ENCODE data around the gene LRCH3. TPM values are rescaled to one million over a fixed set of nuclear protein-coding genes. Genes with fewer than 3 reads are reported as not detected.

The LRCH3 gene
- 10 to 100 TPM; 26.7 to 29.0 TPM for total RNA-seq

DNA sequence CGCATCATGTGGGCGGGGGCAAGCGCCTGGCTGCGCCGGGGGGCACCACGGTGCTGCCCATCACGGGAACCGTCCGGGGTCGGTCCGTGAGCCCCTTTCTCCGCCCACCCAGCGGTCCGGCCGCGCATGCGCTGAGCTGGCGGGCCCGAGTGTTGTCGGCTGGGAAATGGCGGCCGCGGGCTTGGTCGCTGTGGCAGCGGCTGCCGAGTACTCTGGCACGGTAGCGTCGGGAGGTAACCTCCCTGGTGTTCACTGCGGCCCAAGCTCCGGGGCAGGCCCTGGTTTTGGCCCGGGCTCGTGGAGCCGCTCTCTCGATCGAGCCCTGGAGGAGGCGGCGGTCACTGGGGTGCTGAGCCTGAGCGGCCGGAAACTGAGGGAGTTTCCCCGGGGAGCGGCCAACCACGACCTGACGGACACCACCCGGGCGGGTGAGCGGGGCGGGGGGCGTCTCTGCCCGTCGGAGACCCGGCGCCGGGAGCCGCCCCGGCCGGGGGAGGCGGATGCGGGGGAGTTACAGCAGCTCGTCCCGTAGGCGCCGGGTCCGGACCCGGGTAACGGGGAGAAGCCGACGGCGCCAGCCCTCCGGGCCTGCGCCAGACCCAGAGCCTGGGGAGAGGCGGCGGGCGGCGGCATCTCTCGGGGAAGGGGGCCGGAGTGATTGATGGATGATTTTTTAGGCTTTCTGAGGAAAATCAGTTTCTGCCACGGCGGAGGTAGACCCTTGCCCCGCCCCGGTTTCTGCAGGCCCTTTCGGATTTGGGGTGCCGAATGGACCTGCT lies at the start of gene LRCH3:
Gene LRCH3, plus strand, starts transcription at position 142 of the 779 bp plus-strand sequence. Its CDS starts 25 bp downstream, at position 167.
- H3K27me3 ChIP-seq, result no peaks in the 10 kb centered on the region
- intact Hi-C loops (cut with DNase I), result no loop called here
- DNase-seq, result peak; percentile 72 to 81 (median 74)
- peak within 1 kb of the TSS; percentile 83 to 97 (median 93) for H3K27ac ChIP-seq
- no peaks in the 10 kb centered on the region for H3K36me3 ChIP-seq (replicated peaks in 1 of 2; ENCODE audit: insufficient read depth in 1 of 2, low read depth in 2 of 2)
- H3K9me3 ChIP-seq, result no peaks in the 10 kb centered on the region
- peak; percentile 90 for ATAC-seq
- WGBS, 2 donors, result 0 to 1% methylated on average over 8 to 53 of the region's 83 CpGs
- H3K4me3 ChIP-seq, result peak within 1 kb of the TSS; percentile 47 to 97
- peaks cover 14% of the 10 kb centered on the region for H3K4me1 ChIP-seq
- TF ChIP-seq POLR2A (IDR thresholded peaks at IDR 0.05), result peak; percentile 65 to 89 (median 87)
- TF ChIP-seq, protein P1, sequence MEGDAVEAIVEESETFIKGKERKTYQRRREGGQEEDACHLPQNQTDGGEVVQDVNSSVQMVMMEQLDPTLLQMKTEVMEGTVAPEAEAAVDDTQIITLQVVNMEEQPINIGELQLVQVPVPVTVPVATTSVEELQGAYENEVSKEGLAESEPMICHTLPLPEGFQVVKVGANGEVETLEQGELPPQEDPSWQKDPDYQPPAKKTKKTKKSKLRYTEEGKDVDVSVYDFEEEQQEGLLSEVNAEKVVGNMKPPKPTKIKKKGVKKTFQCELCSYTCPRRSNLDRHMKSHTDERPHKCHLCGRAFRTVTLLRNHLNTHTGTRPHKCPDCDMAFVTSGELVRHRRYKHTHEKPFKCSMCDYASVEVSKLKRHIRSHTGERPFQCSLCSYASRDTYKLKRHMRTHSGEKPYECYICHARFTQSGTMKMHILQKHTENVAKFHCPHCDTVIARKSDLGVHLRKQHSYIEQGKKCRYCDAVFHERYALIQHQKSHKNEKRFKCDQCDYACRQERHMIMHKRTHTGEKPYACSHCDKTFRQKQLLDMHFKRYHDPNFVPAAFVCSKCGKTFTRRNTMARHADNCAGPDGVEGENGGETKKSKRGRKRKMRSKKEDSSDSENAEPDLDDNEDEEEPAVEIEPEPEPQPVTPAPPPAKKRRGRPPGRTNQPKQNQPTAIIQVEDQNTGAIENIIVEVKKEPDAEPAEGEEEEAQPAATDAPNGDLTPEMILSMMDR (IDR thresholded peaks at IDR 0.05), result no peak

GRCh38 chr3:197742787-197743186 lies 48.3 kb upstream of the LRCH3 start:
- intact Hi-C loops (cut with DNase I), result no loop called here
- 92 to 98% methylated on average over 3 of the region's 3 CpGs for WGBS, 2 donors
- no peak overlapping the region for H3K27ac ChIP-seq
- no peaks in the 10 kb centered on the region for H3K9me3 ChIP-seq
- DNase-seq, result no peak
- no peak for ATAC-seq
- H3K4me3 ChIP-seq, result no peak overlapping the region
- TF ChIP-seq, protein P1 (IDR thresholded peaks at IDR 0.05), result no peak
- TF ChIP-seq POLR2A (IDR thresholded peaks at IDR 0.05), result no peak
- no peaks in the 10 kb centered on the region for H3K27me3 ChIP-seq
- H3K4me1 ChIP-seq, result peaks cover 17% of the 10 kb centered on the region
- no peaks in the 10 kb centered on the region for H3K36me3 ChIP-seq (replicated peaks in 1 of 2; ENCODE audit: insufficient read depth in 1 of 2, low read depth in 2 of 2)

GRCh38 chr3:197746209-197746608 lies 44.8 kb upstream of the LRCH3 start:
- Histone ChIP-seq H3K27ac (no peak overlapping the region), H3K4me1 (peaks cover 21% of the 10 kb centered on the region), H3K36me3 (replicated peaks in 1 of 2; ENCODE audit: insufficient read depth in 1 of 2, low read depth in 2 of 2) (no peaks in the 10 kb centered on the region), H3K4me3 (no peak overlapping the region), H3K9me3 (no peaks in the 10 kb centered on the region), H3K27me3 (no peaks in the 10 kb centered on the region)
- 72 to 75% methylated on average over 3 of the region's 3 CpGs for WGBS, 2 donors
- ATAC-seq, result no peak
- intact Hi-C loops (cut with DNase I), result no loop called here
- TF ChIP-seq POLR2A (IDR thresholded peaks at IDR 0.05), result no peak
- no peak for DNase-seq

- Histone ChIP-seq H3K4me3 (no peak overlapping the region), H3K36me3 (replicated peaks in 1 of 2; ENCODE audit: insufficient read depth in 1 of 2, low read depth in 2 of 2) (no peaks in the 10 kb centered on the region), H3K4me1 (peaks cover 27% of the 10 kb centered on the region), H3K9me3 (no peaks in the 10 kb centered on the region), H3K27me3 (no peaks in the 10 kb centered on the region), H3K27ac (peak overlapping the region in 1 of 4 donors; percentile 23)
- DNase-seq (peak in 3 of 4 donors; percentile 16 to 39 (median 34)), ATAC-seq (no peak)
- intact Hi-C loops (cut with DNase I), result no loop called here
- TF ChIP-seq, protein P1 (IDR thresholded peaks at IDR 0.05), result peak in 1 of 7 experiments; percentile 7
- TF ChIP-seq POLR2A (IDR thresholded peaks at IDR 0.05), result no peak
- WGBS, 2 donors, result 37 to 45% methylated on average over 4 of the region's 4 CpGs
Observed at GRCh38 chr3:197746801-197747237, 44.2 kb upstream of the LRCH3 start.

- no peaks in the 10 kb centered on the region for H3K27me3 ChIP-seq
- no peak for TF ChIP-seq POLR2A (IDR thresholded peaks at IDR 0.05)
- ATAC-seq, result no peak
- WGBS, 2 donors, result 13 to 15% methylated on average over 12 of the region's 12 CpGs
- intact Hi-C loops (cut with DNase I), result no loop called here
- DNase-seq, result no peak
- H3K4me3 ChIP-seq, result peak overlapping the region; percentile 10 to 48
- H3K4me1 ChIP-seq, result peaks cover 39% of the 10 kb centered on the region
- peak overlapping the region; percentile 88 to 94 (median 92) for H3K27ac ChIP-seq
- H3K9me3 ChIP-seq, result no peaks in the 10 kb centered on the region
- no peaks in the 10 kb centered on the region for H3K36me3 ChIP-seq (replicated peaks in 1 of 2; ENCODE audit: insufficient read depth in 1 of 2, low read depth in 2 of 2)
Observed at GRCh38 chr3:197748597-197749314, 42.3 kb upstream of the LRCH3 start.
